GM19324 (cell line): ENCODE measurements around the gene LCT.
"Not testable (repeated sequence)": the region's sequence is repeated elsewhere in the genome, so short reads cannot be mapped to it uniquely, and the experiment has no call there.

ENCODE experiments used
- ATAC-seq: cut with Tn5 transposase; IDR thresholded peaks from one replicate; pipeline ENCODE4 v1.9.1; 2021; ENCODE audit warnings: mild to moderate bottlenecking, moderate library complexity; ENCODE audit not compliant: unreplicated experiment, low FRiP score

Gene LCT

GRCh38 chr2:135798275-135798705 is 38.7 kb downstream of the LCT start:
- ATAC-seq = no peak

GRCh38 chr2:135797497-135798274 is 39.3 kb downstream of the LCT start:
- ATAC-seq = peak; percentile 70

- ATAC-seq = no peak
Measured at GRCh38 chr2:135796606-135797005, 40.4 kb downstream of the LCT start.

- ATAC-seq = not testable (repeated sequence)
Measured at GRCh38 chr2:135795641-135796040, 41.3 kb downstream of the LCT start.

- ATAC-seq = no peak
Measured at GRCh38 chr2:135792401-135793150, 44.4 kb downstream of the LCT start.

GRCh38 chr2:135791418-135792190 is 45.4 kb downstream of the LCT start:
- no peak for ATAC-seq

GRCh38 chr2:135790423-135790822 is 46.6 kb downstream of the LCT start:
- no peak for ATAC-seq

GRCh38 chr2:135786823-135787222 is 50.2 kb downstream of the LCT start:
- ATAC-seq = no peak

- ATAC-seq = no peak
Measured at GRCh38 chr2:135785032-135785431, 52.0 kb downstream of the LCT start.

GRCh38 chr2:135783439-135783838 is 53.5 kb downstream of the LCT start:
- no peak for ATAC-seq

GRCh38 chr2:135782231-135782630 is 54.8 kb downstream of the LCT start:
- ATAC-seq = no peak

GRCh38 chr2:135776367-135776766 is 60.6 kb downstream of the LCT start:
- no peak for ATAC-seq

- no peak for ATAC-seq
Measured at GRCh38 chr2:135775420-135775819, 61.6 kb downstream of the LCT start.

GRCh38 chr2:135773917-135774316 is 63.1 kb downstream of the LCT start:
- ATAC-seq = no peak

- ATAC-seq = no peak
Measured at GRCh38 chr2:135773319-135773718, 63.7 kb downstream of the LCT start.

GRCh38 chr2:135768863-135769262 is 68.1 kb downstream of the LCT start:
- ATAC-seq = no peak

- ATAC-seq = no peak
Measured at GRCh38 chr2:135762530-135762929, 74.5 kb downstream of the LCT start.

GRCh38 chr2:135762022-135762421 is 75.0 kb downstream of the LCT start:
- no peak for ATAC-seq

- no peak for ATAC-seq
Measured at GRCh38 chr2:135756692-135757091, 80.3 kb downstream of the LCT start.

- no peak for ATAC-seq
Measured at GRCh38 chr2:135755573-135755972, 81.4 kb downstream of the LCT start.

GRCh38 chr2:135745545-135745944 is 91.4 kb downstream of the LCT start:
- ATAC-seq = no peak
